Muscle layer of colon (tissue), 2 donors: ENCODE data around the gene NEUROD1.

Experiments
- H3K27ac ChIP-seq: one replicate; pipeline ENCODE4 v1.7.0; 2013; ENCODE audit warnings: low read depth, mild to moderate bottlenecking, low read length, moderate library complexity
- H3K27me3 ChIP-seq, 2 donors: one replicate each; pipeline ENCODE4 v1.7.0; 2013; ENCODE audit warnings: low read length in 2 of 2, mild to moderate bottlenecking in 2 of 2; ENCODE audit not compliant: insufficient read depth in 2 of 2, control insufficient read depth in 1 of 2
- H3K36me3 ChIP-seq: one replicate; pipeline ENCODE4 v1.7.0; 2013; ENCODE audit warnings: mild to moderate bottlenecking, low read length; ENCODE audit not compliant: insufficient read depth
- H3K4me1 ChIP-seq: one replicate; pipeline ENCODE4 v1.7.0; 2013; ENCODE audit warnings: mild to moderate bottlenecking, low read length; ENCODE audit not compliant: insufficient read depth
- H3K4me3 ChIP-seq, 2 donors: one replicate each; pipeline ENCODE4 v1.7.0; 2013; ENCODE audit warnings: low read length in 2 of 2, low read depth in 1 of 2, mild to moderate bottlenecking in 1 of 2, moderate library complexity in 1 of 2
- H3K9ac ChIP-seq: one replicate; pipeline ENCODE4 v1.7.0; 2013; ENCODE audit warnings: low read length
- H3K9me3 ChIP-seq: one replicate; pipeline ENCODE4 v1.7.0; 2013; ENCODE audit warnings: mild to moderate bottlenecking, low read length
- donor health status: abdominal sarcoma.
- donor health status: Adenocarcinoma of cecum.

Gene NEUROD1

GRCh38 chr2:181627545-181627944, 52.8 kb downstream of the NEUROD1 start:
- Histone ChIP-seq H3K27me3 (no peaks in the 10 kb centered on the region), H3K36me3 (no peaks in the 10 kb centered on the region), H3K4me3 (no peak overlapping the region), H3K9me3 (no peaks in the 10 kb centered on the region), H3K4me1 (no peaks in the 10 kb centered on the region), H3K9ac (no peak overlapping the region), H3K27ac (no peak overlapping the region)

- Histone ChIP-seq H3K27me3 (no peaks in the 10 kb centered on the region), H3K4me3 (no peak overlapping the region), H3K27ac (no peak overlapping the region), H3K4me1 (no peaks in the 10 kb centered on the region), H3K9ac (no peak overlapping the region), H3K9me3 (no peaks in the 10 kb centered on the region), H3K36me3 (no peaks in the 10 kb centered on the region)
Observed at GRCh38 chr2:181626671-181627070, 53.6 kb downstream of the NEUROD1 start.
